Breast epithelium (tissue), 3 donors: ENCODE measurements around the gene GPN2.

Experiments
- POLR2A ChIP-seq: fragments of 450-650 bp; IDR thresholded peaks from one replicate; pipeline ENCODE4 v1.6.1; 2016; ENCODE audit warnings: antibody characterized with exemption, mild to moderate bottlenecking, moderate library complexity
- POLR2AphosphoS5 ChIP-seq, 3 donors: sonication (generic); formaldehyde crosslinking; IDR thresholded peaks; one replicate each; pipeline ENCODE4 v1.6.1; 2017; ENCODE audit warnings: antibody characterized with exemption in 3 of 3
- TF ChIP-seq, protein P1 (sequence below), 3 donors: fragments of 450-650 bp; IDR thresholded peaks; one replicate each; pipeline ENCODE4 v1.5.1; 2016 to 2017; ENCODE audit warnings: antibody characterized with exemption in 3 of 3, mild to moderate bottlenecking in 3 of 3, moderate library complexity in 3 of 3

DNA sequence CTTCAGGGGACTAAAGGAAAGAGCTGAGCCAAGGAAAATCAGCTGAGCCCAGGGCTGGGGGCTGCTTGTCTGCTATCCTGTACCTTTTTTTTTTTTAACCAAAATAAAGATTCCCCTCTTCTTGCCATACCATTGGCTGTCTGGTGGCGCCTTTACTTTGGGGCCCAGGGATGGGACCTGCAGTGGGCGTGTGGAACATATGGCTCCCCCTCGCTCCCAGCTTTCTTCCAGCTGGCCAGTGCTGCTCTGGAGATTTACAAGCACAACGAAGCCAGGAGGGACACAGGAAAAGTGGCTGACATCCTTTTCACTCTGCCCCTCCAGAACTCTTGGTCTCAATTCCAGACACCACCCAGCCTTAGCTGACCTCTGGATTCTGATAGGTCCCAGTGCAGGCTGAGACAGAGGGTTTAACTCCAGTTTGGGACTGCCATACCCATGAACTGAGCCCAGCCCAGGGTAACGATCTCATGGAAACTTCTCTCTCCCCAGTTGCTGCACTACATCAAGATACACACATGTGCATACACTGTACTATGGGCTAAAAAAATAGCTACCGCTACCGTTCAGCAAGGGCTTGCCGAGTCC is 32.5 kb downstream of the GPN2 start:
- TF ChIP-seq, protein P1, sequence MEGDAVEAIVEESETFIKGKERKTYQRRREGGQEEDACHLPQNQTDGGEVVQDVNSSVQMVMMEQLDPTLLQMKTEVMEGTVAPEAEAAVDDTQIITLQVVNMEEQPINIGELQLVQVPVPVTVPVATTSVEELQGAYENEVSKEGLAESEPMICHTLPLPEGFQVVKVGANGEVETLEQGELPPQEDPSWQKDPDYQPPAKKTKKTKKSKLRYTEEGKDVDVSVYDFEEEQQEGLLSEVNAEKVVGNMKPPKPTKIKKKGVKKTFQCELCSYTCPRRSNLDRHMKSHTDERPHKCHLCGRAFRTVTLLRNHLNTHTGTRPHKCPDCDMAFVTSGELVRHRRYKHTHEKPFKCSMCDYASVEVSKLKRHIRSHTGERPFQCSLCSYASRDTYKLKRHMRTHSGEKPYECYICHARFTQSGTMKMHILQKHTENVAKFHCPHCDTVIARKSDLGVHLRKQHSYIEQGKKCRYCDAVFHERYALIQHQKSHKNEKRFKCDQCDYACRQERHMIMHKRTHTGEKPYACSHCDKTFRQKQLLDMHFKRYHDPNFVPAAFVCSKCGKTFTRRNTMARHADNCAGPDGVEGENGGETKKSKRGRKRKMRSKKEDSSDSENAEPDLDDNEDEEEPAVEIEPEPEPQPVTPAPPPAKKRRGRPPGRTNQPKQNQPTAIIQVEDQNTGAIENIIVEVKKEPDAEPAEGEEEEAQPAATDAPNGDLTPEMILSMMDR (IDR thresholded peaks at IDR 0.05): no peak
- no peak for TF ChIP-seq POLR2A
- TF ChIP-seq POLR2AphosphoS5 (IDR thresholded peaks at IDR 0.05): no peak
